ENCODE measurements around the gene SLC38A11.

The SLC38A11 gene

GRCh38 chr2:164913640-164914350, 41.5 kb downstream of the SLC38A11 start:
- DNase-seq = peak; percentile 9 to 51

GRCh38 chr2:164913011-164913410, 42.3 kb downstream of the SLC38A11 start:
- DNase-seq = no peak

- DNase-seq = no peak
Observed at GRCh38 chr2:164911832-164912231, 43.5 kb downstream of the SLC38A11 start.

GRCh38 chr2:164910101-164910899, 45.0 kb downstream of the SLC38A11 start:
- DNase-seq = no peak

GRCh38 chr2:164906947-164907346, 48.4 kb downstream of the SLC38A11 start:
- DNase-seq = no peak

- no peak for DNase-seq
Observed at GRCh38 chr2:164905307-164905706, 50.0 kb downstream of the SLC38A11 start.

GRCh38 chr2:164903951-164904350, 51.4 kb downstream of the SLC38A11 start:
- no peak for DNase-seq

- DNase-seq = no peak
Observed at GRCh38 chr2:164903204-164903603, 52.1 kb downstream of the SLC38A11 start.

- no peak for DNase-seq
Observed at GRCh38 chr2:164899121-164899520, 56.2 kb downstream of the SLC38A11 start.

GRCh38 chr2:164898475-164898874, 56.9 kb downstream of the SLC38A11 start:
- no peak for DNase-seq

- DNase-seq = no peak
Observed at GRCh38 chr2:164897469-164898260, 57.7 kb downstream of the SLC38A11 start.

GRCh38 chr2:164896634-164897355, 58.5 kb downstream of the SLC38A11 start:
- DNase-seq = peak; percentile 45 to 52

- peak in 1 of 2 donors; percentile 21 for DNase-seq
Observed at GRCh38 chr2:164896226-164896625, 59.1 kb downstream of the SLC38A11 start.

GRCh38 chr2:164891460-164891859, 63.9 kb downstream of the SLC38A11 start:
- DNase-seq = no peak

- DNase-seq = no peak
Observed at GRCh38 chr2:164890544-164890943, 64.8 kb downstream of the SLC38A11 start.

GRCh38 chr2:164888592-164888991, 66.7 kb downstream of the SLC38A11 start:
- DNase-seq = no peak

- no peak for DNase-seq
Observed at GRCh38 chr2:164887434-164888144, 67.7 kb downstream of the SLC38A11 start.

GRCh38 chr2:164882276-164882675, 73.0 kb downstream of the SLC38A11 start:
- no peak for DNase-seq

- no peak for DNase-seq
Observed at GRCh38 chr2:164881524-164881923, 73.8 kb downstream of the SLC38A11 start.

- DNase-seq = no peak
Observed at GRCh38 chr2:164879901-164880535, 75.3 kb downstream of the SLC38A11 start.

- no peak for DNase-seq
Observed at GRCh38 chr2:164877927-164878326, 77.4 kb downstream of the SLC38A11 start.

- DNase-seq = no peak
Observed at GRCh38 chr2:164877169-164877568, 78.2 kb downstream of the SLC38A11 start.
